GM21528 (cell line): ENCODE results near the gene NRCAM.
"Not testable (repeated sequence)": the region's sequence is repeated elsewhere in the genome, so short reads cannot be mapped to it uniquely, and the experiment has no call there.

Experiments used
- ATAC-seq: cut with Tn5 transposase; IDR thresholded peaks from one replicate; pipeline ENCODE4 v1.9.1; 2021; ENCODE audit warnings: mild to moderate bottlenecking, moderate library complexity; ENCODE audit not compliant: unreplicated experiment, low FRiP score

NRCAM gene

GRCh38 chr7:108289852-108290251 is 166.4 kb downstream of the NRCAM start:
- ATAC-seq: no peak

- ATAC-seq: no peak
Measured at GRCh38 chr7:108287857-108288256, 168.4 kb downstream of the NRCAM start.

DNA sequence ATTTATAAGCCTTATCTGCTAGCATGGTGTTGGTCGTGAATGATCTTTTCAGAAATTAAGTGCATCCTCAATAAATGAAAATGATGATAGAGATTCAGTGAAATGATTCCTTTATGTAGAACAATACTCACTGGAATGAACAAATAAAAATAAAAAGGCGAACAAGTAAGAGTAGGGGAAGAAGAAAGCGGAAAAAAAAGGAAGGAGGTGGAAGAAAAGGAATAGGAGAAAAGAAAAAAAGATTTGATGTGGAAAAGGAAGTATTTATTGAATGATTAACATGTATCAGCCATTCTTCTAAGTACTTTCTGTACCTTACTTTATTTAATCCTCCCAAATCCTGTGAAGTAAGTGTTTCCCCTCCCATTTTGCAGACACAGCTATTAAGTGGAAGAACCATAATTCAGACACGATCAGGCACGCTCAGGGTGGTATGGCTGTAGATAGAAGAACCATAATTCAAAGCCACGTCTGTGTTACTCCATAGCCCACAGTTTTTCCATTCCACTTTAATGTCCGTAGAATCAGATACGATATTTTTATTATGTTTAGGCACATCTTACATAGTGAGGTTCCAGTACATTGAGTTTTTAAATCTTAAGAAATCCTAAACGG is 169.8 kb downstream of the NRCAM start:
- no peak for ATAC-seq

- ATAC-seq: no peak
Measured at GRCh38 chr7:108285778-108286177, 170.5 kb downstream of the NRCAM start.

DNA sequence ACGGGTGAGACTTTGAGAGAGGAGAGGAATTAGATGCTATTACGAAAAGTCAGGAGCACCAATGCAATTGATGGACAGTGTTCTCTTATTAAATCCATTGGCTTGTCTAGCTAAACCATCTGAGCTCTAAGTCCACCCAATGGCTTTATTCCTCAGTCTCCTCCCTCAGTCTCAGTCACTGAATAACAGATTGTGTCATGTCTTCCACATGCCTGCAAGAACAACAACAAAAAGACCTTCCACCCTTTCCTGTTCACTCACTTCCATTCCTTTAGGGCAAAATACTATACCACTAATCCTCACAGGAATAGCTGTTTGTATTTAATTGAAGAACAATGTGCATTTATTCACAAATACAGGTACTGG is 171.2 kb downstream of the NRCAM start:
- no peak for ATAC-seq

- peak; percentile 64 for ATAC-seq
Measured at GRCh38 chr7:108284349-108285002, 171.8 kb downstream of the NRCAM start.

DNA sequence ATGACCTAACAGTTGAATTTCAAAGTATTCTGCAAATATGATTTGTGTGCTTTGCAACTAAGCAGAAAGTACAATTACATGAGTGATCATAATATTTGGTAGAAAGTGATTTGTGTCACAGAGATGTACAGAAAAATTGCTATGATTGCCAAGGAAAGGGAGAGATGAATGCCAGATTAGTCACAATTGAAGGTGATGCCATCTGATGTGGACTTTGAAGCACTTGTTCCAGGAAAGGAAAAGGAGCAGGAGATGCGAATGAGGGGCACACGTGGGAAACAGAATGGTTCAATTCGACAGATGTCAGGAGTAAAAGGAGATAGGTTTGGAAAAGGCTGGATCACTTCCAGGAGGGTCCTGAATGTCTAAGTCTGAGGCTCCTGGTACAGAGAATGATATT is 173.0 kb downstream of the NRCAM start:
- ATAC-seq: no peak

DNA sequence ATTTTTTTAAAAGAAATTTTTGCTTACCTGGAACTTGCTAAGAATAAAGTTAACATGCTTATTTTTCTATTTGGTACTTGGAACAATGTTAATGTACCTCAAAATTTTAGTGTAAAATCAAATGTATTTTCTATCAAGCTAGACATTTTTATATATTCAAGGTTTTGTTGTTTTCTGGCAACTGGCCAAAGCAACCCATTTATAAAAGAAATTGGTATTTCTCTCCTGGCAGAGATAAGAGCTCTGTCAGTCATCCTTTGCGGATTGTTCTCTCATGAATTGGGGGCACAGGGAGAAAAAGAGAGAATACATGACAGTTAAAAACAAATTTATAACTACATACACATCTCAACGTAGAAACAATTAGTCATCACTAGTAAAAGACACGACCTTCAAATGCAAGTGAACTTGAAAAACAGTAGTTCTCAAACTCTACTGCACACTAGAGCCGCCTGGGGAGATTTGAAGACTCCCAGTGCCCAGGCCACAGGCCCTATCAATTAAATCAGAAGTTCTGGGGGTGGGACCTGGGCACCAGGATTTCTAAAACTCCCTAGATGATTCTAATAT is 173.7 kb downstream of the NRCAM start:
- no peak for ATAC-seq

GRCh38 chr7:108280136-108280535 is 176.1 kb downstream of the NRCAM start:
- no peak for ATAC-seq

DNA sequence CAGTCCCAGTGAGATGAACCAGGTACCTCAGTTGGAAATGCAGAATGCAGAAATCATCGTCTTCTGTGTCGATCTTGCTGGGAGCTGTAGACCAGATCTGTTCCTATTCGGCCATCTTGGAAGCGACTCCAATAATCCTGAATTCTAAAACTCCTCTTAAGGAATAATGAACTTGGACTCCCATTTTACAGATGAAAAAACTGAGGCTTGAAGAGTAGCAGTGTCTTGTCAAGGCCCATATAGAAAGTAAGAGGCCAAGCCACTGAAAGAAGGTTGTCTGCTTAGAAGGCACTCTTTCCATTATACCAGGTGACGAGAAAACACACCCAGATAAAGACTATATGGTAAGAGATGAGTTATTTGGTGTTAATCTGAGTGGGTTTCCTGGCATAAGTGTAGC is 177.5 kb downstream of the NRCAM start:
- no peak for ATAC-seq

- no peak for ATAC-seq
Measured at GRCh38 chr7:108278281-108278680, 178.0 kb downstream of the NRCAM start.

DNA sequence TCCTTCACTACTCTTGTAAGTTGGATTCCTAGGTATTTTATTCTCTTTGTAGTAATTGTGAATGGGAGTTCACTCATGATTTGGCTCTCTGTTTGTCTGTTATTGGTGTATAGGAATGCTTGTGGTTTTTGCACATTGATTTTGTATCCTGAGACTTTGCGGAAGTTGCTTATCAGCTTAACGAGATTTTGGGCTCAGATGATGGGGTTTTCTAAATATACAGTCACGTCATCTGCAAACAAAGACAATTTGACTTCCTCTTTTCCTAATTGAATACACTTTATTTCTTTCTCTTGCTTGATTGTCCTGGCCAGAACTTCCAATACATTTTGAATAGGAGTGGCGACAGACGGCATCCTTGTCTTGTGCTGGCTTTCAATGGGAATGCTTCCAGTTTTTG is 181.8 kb downstream of the NRCAM start:
- ATAC-seq: not testable (repeated sequence)

DNA sequence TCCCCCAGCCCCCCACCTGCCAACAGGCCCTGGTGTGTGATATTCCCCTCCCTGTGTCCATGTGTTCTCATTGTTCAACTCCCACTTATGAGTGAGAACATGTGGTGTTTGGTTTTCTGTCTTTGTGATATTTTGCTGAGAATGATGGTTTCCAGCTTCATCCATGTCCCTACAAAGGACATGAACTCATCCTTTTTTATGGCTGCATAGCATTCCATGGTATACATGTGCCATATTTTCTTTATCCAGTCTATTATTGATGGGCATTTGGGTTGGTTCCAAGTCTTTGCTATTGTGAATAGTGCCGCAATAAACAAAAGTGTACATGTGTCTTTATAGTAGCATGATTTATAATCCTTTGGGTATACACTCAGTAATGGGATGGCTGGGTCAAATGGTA is 183.3 kb downstream of the NRCAM start:
- not testable (repeated sequence) for ATAC-seq

DNA sequence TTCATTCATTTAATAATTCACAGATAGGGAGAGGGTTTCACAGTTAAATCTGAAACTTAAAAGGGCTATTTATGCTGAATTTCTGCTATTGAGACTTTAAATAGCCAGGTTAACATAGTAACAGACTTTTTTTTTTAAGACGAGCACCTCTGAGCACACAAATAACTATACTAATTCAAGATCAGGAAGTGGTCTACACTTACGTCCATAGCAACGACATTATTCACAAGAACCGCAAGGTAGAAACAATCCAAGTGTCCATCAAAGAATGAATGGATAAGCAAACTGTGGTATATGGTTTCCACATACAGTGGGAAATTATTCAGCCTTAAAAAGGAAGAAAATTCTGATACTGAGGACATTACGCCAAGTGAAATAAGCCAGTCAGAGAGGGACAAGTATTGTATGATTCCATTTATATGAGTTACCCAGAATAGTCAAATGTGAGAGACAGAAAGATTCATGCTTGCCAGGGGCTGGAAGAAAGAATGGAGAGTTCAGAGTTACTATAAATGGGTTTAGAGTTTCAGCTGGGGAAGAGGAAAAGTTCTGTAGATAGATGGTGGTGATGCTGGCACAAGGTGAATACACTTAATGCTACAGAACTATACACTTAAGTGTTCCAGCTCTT is 185.7 kb downstream of the NRCAM start:
- ATAC-seq: peak; percentile 74

- ATAC-seq: no peak
Measured at GRCh38 chr7:108268200-108268820, 187.9 kb downstream of the NRCAM start.

GRCh38 chr7:108267615-108268014 is 188.6 kb downstream of the NRCAM start:
- no peak for ATAC-seq

- no peak for ATAC-seq
Measured at GRCh38 chr7:108266491-108266890, 189.7 kb downstream of the NRCAM start.

DNA sequence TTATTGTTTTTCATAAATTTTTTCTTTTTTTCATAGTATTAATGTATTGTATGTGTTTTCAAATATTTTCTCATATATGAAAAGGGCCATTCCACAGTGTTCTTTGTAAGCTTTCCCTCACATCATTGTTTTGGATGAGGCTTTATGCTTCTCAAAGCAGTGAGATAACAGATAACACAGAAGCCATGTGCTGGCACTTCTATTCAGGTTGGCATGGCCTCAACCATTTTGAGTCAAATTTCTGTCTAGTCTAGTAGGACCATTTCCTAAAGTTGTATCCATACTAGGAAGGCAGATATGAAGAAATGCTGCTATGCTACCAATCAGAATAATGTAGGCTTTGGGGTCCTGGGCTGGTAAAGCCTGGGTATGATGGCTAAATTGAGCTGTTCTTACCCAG is 190.2 kb downstream of the NRCAM start:
- no peak for ATAC-seq

- ATAC-seq: no peak
Measured at GRCh38 chr7:108265007-108265406, 191.2 kb downstream of the NRCAM start.

DNA sequence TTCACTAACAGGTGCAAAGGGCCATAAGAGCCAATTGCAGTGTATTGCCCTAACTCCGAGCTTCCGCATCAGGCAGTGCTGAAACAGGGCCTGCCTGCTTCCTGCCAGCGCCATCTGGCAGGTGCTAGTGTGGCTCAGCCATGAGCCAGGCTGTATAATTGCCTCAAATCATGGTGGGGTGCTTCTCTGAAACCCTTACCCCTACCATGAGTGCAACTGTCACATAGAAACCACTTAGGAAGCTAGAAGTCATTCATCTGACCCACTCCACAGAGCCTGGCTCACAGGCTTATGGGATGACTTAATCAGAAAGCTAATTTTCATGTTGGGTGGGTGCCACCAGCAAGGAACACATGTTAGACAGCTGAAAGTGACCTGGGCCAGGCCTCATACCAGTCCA is 192.8 kb downstream of the NRCAM start:
- ATAC-seq: no peak

GRCh38 chr7:108261560-108262255 is 194.5 kb downstream of the NRCAM start:
- no peak for ATAC-seq
